Panc1 (cell line): ENCODE measurements around the gene CNBD2. TPM values are rescaled to one million over a fixed set of nuclear protein-coding genes. Genes with fewer than 3 reads are reported as not detected.
"Not testable (repeated sequence)": the region's sequence is repeated elsewhere in the genome, so short reads cannot be mapped to it uniquely, and the experiment has no call there.

Experiments
- ATAC-seq: fragments of 200-7000 bp; cut with Tn5 transposase; 2 replicates; pipeline ENCODE4 v1.9.1; 2020; ENCODE audit warnings: mild to moderate bottlenecking, moderate library complexity
- BruUV-seq: library from RNA; stranded (reverse); fragments of 400-500 nt; replicated peaks from 2 replicates; lab custom pipeline; 2021; lab: Mats Ljungman, UMichigan
- CTCF ChIA-PET: fragments of 300-600 bp; sonication (Branson Sonifier 250); formaldehyde crosslinking; loops from one replicate; lab custom pipeline; 2022; ENCODE audit warnings: antibody characterized with exemption; lab: Charles Lee
- POLR2A ChIA-PET: fragments of 300-600 bp; sonication (Branson Sonifier 250); formaldehyde crosslinking; loops from one replicate; lab custom pipeline; 2022; ENCODE audit warnings: antibody characterized with exemption; lab: Charles Lee
- DNase-seq: peaks from one replicate; pipeline ENCODE4 v3.0.0-alpha.2; 2010; ENCODE audit warnings: low read depth, low spot score
- H3K27ac ChIP-seq: 2 replicates; pipeline ENCODE4 v1.5.1; 2011; ENCODE audit warnings: mild to moderate bottlenecking, low read length, inconsistent platforms
- H3K27me3 ChIP-seq: fragments of 200-500 bp; sonication (Bioruptor generic); 2 replicates; pipeline ENCODE4 v1.6.0; 2014; ENCODE audit warnings: low read length, inconsistent platforms; ENCODE audit not compliant: control insufficient read depth, insufficient read depth
- H3K36me3 ChIP-seq: fragments of 200-500 bp; sonication (Bioruptor generic); 2 replicates; pipeline ENCODE4 v1.5.1; 2014; ENCODE audit warnings: inconsistent platforms, mild to moderate bottlenecking, low read length, moderate library complexity; ENCODE audit not compliant: control insufficient read depth, insufficient read depth
- H3K4me1 ChIP-seq: 2 replicates; pipeline ENCODE4 v1.5.1; 2011; ENCODE audit warnings: inconsistent platforms, mild to moderate bottlenecking, low read length, moderate library complexity; ENCODE audit not compliant: control insufficient read depth, insufficient read depth
- H3K4me3 ChIP-seq, 2 experiments: 2 replicates each; pipeline ENCODE4 v1.5.1; 2011 to 2012; ENCODE audit warnings: low read depth in 2 of 2, low read length in 2 of 2, mild to moderate bottlenecking in 2 of 2, inconsistent platforms in 1 of 2, moderate library complexity in 1 of 2
- H3K9me3 ChIP-seq: fragments of 200-500 bp; sonication (Bioruptor generic); 2 replicates; pipeline ENCODE4 v1.5.1; 2014; ENCODE audit warnings: low read depth, mild to moderate bottlenecking, inconsistent platforms, low read length, moderate library complexity; ENCODE audit not compliant: control insufficient read depth, insufficient read depth
- CTCF ChIP-seq: fragments of 450-650 bp; IDR thresholded peaks from 2 replicates; pipeline ENCODE4 v1.5.1; 2017; ENCODE audit warnings: mild to moderate bottlenecking
- POLR2AphosphoS5 ChIP-seq: IDR thresholded peaks from 2 replicates; pipeline ENCODE4 v1.6.1; 2012; ENCODE audit warnings: mild to moderate bottlenecking, low read depth, low read length, moderate library complexity
- SIN3A ChIP-seq: IDR thresholded peaks from 2 replicates; pipeline ENCODE4 v1.6.1; 2012; ENCODE audit warnings: low read depth, mild to moderate bottlenecking, low read length, moderate library complexity, borderline replicate concordance; ENCODE audit not compliant: insufficient read depth
- TCF7L2 ChIP-seq: IDR thresholded peaks from 2 replicates; pipeline ENCODE4 v1.6.1; 2011; ENCODE audit warnings: mild to moderate bottlenecking, low read depth, low read length, inconsistent platforms
- in situ Hi-C: cut with HindIII; loops from 2 replicates; pipeline ENCODE4 v1.10.0; 2016; ENCODE audit warnings: low sequenced_read_pairs, low pct_unique_long_range_greater_than_20kb
- intact Hi-C: fragments of 100-400 bp; cut with micrococcal nuclease; formaldehyde crosslinking; loops from one replicate; pipeline ENCODE4 v1.10.0; 2022; ENCODE audit not compliant: unreplicated experiment
- total RNA-seq: library from RNA; stranded (reverse); gene quantifications from one replicate; pipeline ENCODE4 v1.2.1, GENCODE V29; 2021; ENCODE audit not compliant: unreplicated experiment
- TF ChIP-seq, protein P1 (sequence below), 2 experiments: IDR thresholded peaks; 2 replicates each; pipeline ENCODE4 v1.6.1; 2011 to 2012; ENCODE audit warnings: low read depth in 2 of 2, control low read depth in 1 of 2, low read length in 1 of 2, mild to moderate bottlenecking in 1 of 2, moderate library complexity in 1 of 2; ENCODE audit not compliant: insufficient read depth in 1 of 2

The CNBD2 gene
- total RNA-seq, 1 experiment from 2014 or later, result 3.7 TPM

DNA sequence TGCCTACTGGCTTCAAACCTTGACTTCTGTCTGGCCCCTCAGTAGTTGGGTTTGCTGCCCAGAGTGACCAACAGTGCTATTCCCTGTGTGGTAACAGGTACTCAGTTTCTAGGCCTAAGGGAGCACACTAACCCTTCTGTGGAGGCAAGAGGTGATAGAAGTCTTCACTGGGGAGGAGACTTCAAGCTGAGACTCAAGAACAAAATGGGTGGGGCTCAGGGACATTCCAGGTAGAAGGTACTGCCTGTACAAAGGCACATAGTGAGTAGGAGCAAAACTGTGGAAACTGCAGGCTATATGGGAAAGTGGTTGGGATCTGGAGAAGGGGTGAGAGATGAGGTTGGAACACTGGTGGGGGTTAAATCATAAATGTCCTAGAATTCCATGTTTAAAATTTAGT, 11.8 kb upstream of the CNBD2 start:
- peaks cover 8% of the 10 kb centered on the region for H3K4me1 ChIP-seq
- DNase-seq (no peak), ATAC-seq (no peak)
- no peaks in the 10 kb centered on the region for H3K27me3 ChIP-seq
- intact Hi-C loops, result no loop called here
- H3K9me3 ChIP-seq, result no peaks in the 10 kb centered on the region
- ChIA-PET CTCF (interaction anchor here (0.6 kb wide), 1 partner anchor 10 kb away, joined by 7 read pairs; no protein-coding TSS in a partner anchor), POLR2A (no interaction called here)
- no peaks in the 10 kb centered on the region for H3K36me3 ChIP-seq
- no peak overlapping the region for H3K27ac ChIP-seq
- H3K4me3 ChIP-seq, result no peak overlapping the region
- no peak for TF ChIP-seq TCF7L2
- no peak for TF ChIP-seq POLR2AphosphoS5
- TF ChIP-seq CTCF, result no peak
- TF ChIP-seq SIN3A, result no peak
- TF ChIP-seq, protein P1, sequence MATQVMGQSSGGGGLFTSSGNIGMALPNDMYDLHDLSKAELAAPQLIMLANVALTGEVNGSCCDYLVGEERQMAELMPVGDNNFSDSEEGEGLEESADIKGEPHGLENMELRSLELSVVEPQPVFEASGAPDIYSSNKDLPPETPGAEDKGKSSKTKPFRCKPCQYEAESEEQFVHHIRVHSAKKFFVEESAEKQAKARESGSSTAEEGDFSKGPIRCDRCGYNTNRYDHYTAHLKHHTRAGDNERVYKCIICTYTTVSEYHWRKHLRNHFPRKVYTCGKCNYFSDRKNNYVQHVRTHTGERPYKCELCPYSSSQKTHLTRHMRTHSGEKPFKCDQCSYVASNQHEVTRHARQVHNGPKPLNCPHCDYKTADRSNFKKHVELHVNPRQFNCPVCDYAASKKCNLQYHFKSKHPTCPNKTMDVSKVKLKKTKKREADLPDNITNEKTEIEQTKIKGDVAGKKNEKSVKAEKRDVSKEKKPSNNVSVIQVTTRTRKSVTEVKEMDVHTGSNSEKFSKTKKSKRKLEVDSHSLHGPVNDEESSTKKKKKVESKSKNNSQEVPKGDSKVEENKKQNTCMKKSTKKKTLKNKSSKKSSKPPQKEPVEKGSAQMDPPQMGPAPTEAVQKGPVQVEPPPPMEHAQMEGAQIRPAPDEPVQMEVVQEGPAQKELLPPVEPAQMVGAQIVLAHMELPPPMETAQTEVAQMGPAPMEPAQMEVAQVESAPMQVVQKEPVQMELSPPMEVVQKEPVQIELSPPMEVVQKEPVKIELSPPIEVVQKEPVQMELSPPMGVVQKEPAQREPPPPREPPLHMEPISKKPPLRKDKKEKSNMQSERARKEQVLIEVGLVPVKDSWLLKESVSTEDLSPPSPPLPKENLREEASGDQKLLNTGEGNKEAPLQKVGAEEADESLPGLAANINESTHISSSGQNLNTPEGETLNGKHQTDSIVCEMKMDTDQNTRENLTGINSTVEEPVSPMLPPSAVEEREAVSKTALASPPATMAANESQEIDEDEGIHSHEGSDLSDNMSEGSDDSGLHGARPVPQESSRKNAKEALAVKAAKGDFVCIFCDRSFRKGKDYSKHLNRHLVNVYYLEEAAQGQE (IDR thresholded peaks at IDR 0.05; ENCODE audit: insufficient read depth in 1 of 2, low read depth in 2 of 2, low read length in 1 of 2), result no peak
- BruUV-seq, result no TSS peak
- in situ Hi-C loops, result no loop called here

DNA sequence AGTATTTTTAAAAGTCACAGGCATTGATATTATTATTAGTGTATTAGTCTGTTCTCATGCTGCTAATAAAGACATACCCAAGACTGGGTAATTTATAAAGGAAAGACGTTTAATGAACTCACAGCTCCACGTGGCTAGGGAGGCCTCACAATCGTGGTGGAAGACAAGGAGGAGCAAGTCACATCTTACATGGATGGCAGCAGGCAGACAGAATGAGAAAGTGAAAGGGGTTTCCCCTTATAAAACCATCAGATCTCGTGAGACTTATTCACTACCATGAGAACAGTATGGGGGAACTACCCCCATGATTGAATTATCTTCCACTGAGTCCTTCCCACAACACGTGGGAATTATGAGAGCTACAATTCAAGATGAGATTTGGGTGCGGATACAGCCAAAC, 9.1 kb upstream of the CNBD2 start:
- BruUV-seq, intact Hi-C loops, in situ Hi-C loops: not testable (repeated sequence)

GRCh38 chr20:35963878-35964277, 4.5 kb upstream of the CNBD2 start:
- no peaks in the 10 kb centered on the region for H3K4me1 ChIP-seq
- no peak overlapping the region for H3K27ac ChIP-seq
- no peak for DNase-seq
- ChIA-PET CTCF (no interaction called here), POLR2A (no interaction called here)
- intact Hi-C loops, result no loop called here
- TF ChIP-seq POLR2AphosphoS5 (no peak), TCF7L2 (no peak), SIN3A (no peak), CTCF (no peak)
- TF ChIP-seq, protein P1 (IDR thresholded peaks at IDR 0.05; ENCODE audit: insufficient read depth in 1 of 2, low read depth in 2 of 2, low read length in 1 of 2), result no peak
- H3K36me3 ChIP-seq, result no peaks in the 10 kb centered on the region
- ATAC-seq, result no peak
- no peaks in the 10 kb centered on the region for H3K27me3 ChIP-seq
- BruUV-seq, result no TSS peak
- in situ Hi-C loops, result no loop called here
- no peak overlapping the region for H3K4me3 ChIP-seq
- H3K9me3 ChIP-seq, result no peaks in the 10 kb centered on the region

More for the DNA sequence above, 9.1 kb upstream of the CNBD2 start:
- CTCF ChIA-PET, H3K4me1 ChIP-seq, H3K4me3 ChIP-seq, H3K27me3 ChIP-seq, ATAC-seq, H3K9me3 ChIP-seq, H3K36me3 ChIP-seq, POLR2A ChIA-PET, DNase-seq, H3K27ac ChIP-seq: not testable (repeated sequence)
